HL-60/S4 treated with phorbol 12-myristate 13-acetate at 8.2 ng/mL for 4 days and 3 days (cell line): Measurements from ENCODE around the gene PPP2R5E.

ENCODE experiments used
- in situ Hi-C: fragments of 300-500 bp; cut with MboI; formaldehyde crosslinking; loops from 2 replicates; pipeline ENCODE4 v1.15.0; 2022; ENCODE audit warnings: low sequenced_read_pairs

The PPP2R5E gene

DNA sequence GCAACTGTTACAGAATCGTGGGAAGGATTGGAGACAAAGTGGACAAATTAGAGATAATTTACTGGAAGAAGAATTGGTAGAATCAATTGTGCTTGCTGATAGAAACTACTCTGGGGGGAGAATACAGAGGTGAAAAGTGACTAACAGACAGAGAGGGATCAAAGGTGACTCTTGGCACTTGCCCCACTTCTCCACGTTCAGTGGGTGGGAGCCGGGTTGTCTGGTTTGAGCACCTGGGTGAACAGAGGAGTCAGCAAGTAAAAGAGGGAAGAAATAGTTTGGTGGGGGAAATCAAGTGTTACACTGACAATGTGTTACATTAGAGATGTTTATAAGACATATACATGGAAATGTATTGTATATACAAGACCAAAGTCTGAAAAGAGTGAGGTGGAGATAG, 69.1 kb downstream of the PPP2R5E start:
- in situ Hi-C loops, result no loop called here

DNA sequence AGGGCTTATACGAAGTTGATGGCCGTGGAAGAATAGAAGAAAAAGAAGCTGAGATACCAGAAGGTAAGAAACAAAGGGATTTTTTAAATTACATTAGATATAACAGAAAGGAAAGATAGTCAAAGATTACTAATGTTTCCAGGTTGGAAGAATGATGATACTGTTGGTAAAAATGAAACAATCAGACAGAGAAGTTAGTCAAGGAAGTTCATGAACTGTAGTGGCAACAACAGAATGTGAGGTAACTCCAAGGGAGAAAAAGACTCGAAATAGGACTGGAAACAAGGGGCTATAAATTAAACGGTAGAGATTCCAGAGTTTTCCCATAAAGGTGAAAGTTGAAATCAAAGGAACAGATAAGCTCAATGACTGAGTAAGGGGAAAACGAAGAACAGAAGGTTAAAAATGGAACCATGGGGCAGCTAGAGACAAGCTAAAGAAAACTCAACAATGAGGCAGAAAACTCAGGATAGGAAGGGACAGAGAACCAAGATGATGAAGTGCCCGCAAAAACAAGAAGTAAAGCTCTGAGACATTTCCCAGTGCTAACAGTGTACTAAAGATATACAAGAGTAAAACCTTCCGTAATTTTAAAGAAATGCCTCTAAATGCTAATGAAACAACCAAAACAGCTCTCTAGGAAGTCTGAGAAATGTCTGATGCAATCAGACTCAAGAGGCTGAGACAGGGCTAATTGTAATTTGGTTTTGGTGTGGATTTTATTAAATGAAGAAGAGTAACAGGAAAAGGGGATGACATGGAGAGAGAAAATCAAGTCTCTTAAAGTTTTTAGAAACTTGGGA, 70.0 kb downstream of the PPP2R5E start:
- in situ Hi-C loops, result no loop called here

DNA sequence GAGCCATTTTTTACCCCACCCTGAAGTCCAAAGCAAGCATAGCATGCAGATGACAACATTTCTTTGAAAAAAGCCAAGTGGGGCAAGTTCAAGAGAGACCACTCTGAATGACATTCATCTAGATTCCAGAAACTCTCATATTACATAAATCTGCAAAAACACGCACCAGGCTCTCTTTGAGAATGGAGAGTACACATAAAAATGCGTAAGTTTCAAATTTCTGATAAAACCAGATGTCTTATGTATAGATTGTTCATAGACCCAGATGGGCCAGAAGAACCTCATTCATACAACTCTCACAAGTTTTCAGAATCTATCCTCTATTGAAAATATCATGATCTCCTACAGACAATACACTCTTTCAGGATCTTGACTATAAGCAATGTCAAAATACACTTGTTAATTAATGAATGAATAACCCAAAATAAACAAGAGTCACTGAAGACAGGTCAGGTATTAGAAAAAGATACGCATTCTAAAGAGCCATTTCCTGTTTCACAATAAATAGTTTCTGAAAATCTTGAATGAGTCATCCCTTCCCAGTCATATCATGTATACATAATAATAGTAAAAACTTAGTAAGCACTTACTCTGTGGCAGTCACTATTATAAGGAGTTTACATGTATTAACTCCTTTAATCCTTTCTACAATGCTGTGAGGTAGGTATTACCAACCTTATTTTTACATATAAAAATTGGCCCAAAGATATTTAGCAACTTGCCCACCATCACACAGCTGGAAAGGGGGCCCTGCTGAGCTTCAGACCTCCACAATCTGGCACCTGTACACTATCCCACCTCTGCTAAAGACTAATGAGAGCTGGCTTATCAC, 72.0 kb downstream of the PPP2R5E start:
- in situ Hi-C loops, result no loop called here

DNA sequence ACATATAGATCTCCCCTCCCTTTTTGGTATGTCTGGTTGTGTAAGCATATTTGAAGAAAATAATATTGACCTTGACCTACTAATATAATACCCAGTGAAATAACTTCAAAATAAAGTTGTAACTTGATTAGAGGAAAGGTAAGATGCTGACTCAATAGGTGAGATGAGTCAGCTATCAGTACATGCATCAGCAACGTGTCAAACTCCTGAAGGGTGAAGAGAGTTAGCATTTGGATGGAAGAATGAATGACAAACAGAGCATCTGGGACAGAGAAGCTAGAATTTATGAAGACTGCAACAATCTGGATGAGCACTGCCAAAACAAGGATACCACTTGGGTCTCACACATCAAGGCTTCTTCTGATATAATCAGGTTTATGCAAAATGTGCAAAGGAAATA, 74.9 kb downstream of the PPP2R5E start:
- in situ Hi-C loops, result no loop called here

GRCh38 chr14:63467440-63468072, 75.6 kb downstream of the PPP2R5E start:
- in situ Hi-C loops, result no loop called here

DNA sequence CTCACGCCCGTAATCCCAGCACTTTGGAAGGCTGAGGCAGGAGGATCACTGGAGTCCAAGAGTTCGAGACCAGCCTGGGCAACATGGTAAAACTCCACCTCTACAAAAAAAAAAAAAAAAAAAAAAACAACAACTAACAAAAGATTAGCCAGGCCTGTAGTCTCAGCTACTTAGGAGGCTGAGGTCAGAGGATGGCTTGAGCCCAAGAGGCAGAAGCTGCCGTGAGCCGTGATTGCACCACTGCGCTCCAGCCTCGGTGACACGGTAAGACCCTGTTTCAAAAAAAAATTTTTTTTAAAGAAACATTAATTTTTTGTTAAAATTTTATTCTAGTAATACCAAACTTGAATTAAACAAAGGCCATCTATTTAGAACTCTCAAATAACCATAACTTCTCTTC, 77.8 kb downstream of the PPP2R5E start:
- in situ Hi-C loops, result no loop called here

DNA sequence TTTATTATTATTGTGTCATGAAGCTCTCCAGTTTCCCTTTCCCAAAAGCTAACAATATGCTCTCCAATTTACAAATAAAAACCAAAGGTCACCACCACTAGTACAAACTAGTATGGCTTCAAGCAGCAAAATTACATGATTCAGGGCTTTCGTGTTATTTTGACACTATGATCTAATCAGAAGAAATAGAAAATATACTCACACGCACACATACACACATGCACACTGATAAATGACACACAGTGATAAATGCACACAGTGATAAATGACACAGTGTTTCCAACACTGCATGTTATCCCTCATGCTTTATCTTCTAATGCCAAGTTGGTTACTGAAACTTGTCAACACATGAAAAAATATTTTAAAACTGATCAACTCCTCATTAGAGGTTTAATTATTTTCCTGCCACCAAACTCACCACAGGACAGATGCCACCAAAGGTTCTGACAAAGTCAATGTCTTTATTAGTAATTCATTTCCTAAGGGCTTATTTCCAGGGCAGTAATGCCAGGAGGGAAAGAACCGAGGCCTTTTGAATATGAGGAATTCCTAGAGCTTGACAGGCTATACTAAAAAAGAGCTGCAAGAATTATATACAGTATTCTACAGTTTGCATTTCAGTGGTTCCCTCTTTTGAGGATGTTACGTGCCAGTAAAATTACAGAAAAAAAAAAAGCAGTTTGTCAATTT, 82.4 kb downstream of the PPP2R5E start:
- in situ Hi-C loops, result no loop called here

DNA sequence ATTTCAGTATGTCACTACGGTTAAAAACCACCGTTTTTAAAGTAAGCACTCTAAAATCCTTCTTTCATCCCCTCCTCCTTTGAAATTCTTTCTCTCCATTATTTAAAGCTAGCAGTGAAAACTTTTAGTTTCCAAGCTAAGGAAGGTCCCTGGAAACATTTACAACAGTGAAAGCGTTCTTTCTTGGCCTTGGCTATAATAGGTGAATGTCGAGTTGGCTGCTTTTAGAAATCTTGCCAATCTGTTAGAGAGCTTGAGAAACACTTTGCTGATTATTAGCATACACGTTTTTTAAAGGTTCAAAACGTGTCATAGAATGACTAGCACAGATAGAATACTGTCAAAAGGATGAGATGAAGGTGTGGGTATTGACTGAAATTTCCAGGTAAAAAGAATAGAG, 83.4 kb downstream of the PPP2R5E start:
- in situ Hi-C loops, result no loop called here

DNA sequence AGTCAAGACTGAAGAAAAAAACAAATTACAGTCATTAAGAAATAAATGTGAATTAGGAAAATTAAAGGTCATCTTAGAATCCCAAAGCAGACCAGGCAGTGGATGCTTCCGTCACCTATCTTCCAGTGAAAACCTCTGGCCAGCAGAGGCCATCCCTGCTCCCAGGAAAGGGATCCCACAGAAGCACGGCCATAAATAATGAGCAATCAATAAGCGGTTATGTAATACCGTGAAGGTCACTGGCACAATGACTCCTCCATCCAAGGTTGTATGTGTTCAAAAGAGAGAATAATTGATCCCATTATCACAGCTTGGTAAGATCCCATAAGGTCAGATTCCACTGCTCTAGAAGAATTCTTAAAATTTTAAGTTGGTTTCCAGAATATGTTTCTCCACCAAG, 85.7 kb downstream of the PPP2R5E start:
- in situ Hi-C loops, result no loop called here

DNA sequence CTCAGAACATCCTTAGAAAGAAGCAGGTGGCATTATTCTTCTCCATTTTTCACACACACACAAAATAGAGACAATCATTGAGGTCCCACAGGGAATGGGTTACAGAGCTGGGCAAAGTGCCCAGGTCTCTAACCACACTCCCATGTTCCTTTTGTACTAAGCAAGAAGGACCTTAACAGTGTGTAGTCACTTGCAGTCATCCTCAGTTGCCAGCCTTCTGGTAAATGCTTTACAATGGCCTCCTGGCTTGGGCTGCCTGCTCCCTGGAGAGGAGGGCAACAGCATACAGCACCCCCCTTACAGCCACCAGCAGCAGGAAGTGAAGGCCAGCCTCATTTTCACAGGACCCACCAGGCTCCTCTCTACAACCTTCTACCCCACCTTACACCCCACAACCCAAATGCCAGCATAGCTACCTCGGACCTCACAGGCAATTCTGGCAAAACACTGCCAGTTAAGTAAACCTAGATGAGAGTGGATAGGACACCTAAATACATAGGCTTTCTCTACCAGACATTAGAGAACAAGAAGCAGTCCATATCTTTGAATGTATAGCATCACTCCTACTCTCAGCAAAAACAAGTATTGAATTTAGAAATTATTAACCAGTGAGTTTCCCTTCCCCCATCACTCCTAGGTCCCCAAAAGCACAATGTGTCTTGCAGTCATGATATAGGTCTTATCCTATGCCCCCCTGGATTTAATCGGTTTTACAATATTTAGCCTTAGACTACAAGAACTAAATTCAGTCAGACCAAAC, 88.1 kb downstream of the PPP2R5E start:
- in situ Hi-C loops, result no loop called here

GRCh38 chr14:63454436-63454835, 88.7 kb downstream of the PPP2R5E start:
- in situ Hi-C loops, result no loop called here

- in situ Hi-C loops, result no loop called here
Measured at GRCh38 chr14:63453443-63453936, 89.7 kb downstream of the PPP2R5E start.

DNA sequence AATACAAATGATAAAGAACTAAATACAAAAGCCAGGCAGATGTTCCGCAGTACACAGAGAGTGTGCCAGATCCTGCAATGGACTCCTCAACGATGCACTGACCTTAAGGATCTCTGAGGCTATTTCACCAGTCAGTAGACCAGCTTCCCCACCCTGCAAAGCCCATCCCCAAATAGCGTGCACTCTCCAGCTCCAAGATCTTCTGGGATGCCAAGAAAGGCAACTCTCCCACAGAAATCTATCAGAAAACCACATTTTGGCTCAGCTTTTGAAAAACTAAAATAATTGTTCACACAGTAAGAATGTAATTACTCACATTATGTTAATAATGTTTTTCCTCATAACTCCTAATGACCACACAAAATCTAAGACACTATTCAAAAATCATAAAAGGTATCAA, 90.4 kb downstream of the PPP2R5E start:
- in situ Hi-C loops, result no loop called here

- in situ Hi-C loops, result no loop called here
Measured at GRCh38 chr14:63448841-63449240, 94.3 kb downstream of the PPP2R5E start.

GRCh38 chr14:63444588-63444987, 98.6 kb downstream of the PPP2R5E start:
- in situ Hi-C loops, result no loop called here

- in situ Hi-C loops, result no loop called here
Measured at GRCh38 chr14:63443988-63444387, 99.2 kb downstream of the PPP2R5E start.

DNA sequence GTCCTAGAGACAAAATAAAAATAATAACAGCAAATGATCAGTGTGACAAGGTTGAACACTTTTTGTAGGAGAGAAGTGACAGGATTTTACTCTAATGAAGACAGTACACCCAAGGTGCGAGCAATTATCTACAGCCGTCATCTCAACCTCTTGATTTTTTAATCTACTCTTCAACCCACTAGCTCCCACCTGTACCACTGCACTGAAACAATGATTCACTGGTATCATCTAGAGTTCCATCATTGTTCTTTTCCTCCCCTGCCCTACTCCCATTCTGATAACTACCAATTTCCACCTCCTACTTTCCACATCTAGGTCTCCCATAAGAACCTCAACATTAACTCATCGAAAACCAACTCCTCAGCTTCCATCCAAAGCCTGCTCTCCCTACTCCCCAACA, 99.8 kb downstream of the PPP2R5E start:
- in situ Hi-C loops, result no loop called here

GRCh38 chr14:63438065-63438757, 105.0 kb downstream of the PPP2R5E start:
- in situ Hi-C loops, result no loop called here

DNA sequence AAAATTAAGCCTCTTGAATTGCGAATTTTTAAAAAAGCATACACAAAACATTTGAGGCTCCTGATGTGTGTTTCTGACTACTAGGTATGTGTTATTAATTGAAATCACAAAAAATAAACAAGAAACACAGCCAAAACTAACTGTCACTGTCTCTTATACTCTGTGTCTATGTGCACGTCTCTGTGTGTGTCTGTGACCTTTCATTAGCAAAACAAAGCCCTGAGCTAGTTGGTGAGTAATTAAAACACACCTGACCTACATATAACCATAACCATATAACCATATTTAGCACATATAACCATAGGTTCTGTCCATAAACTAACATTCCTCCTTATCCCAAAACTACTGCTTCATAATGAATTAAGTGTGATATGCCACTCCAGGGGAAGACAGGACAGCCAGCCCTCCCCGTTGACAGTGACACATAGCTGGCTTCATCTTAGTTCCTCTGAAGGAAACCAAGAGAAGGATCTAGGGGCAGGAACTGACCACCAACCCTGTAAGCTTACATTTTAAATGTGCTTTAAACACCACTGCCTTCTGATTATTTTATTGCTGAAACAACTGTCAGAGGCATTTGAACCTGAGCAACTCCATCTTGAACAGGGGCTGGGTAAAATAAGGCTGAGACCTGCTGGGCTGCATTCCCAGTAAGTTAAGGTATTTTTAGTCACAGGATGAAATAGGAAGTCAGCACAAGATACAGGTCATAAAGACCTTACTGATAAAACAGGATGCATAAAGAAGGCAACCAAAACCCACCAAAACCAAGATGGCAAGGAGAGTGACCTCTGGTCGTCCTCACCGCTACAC, 106.7 kb downstream of the PPP2R5E start:
- in situ Hi-C loops, result no loop called here
